T47D (cell line): ENCODE measurements around the gene MKNK2.
"Not testable (repeated sequence)": the region's sequence is repeated elsewhere in the genome, so short reads cannot be mapped to it uniquely, and the experiment has no call there.

ENCODE experiments used
- DNase-seq, 2 experiments: peaks; one replicate each; pipeline versions ENCODE4 v3.0.0 to v3.0.0-alpha.2; 2011 to 2012; ENCODE audit warnings: low read depth in 1 of 2, low spot score in 1 of 2
- JUND ChIP-seq: IDR thresholded peaks from 2 replicates; pipeline ENCODE4 v1.6.1; 2012; ENCODE audit warnings: low read depth
- in situ Hi-C: cut with HindIII; loops from 2 replicates; pipeline ENCODE4 v1.10.0; 2016; ENCODE audit warnings: low sequenced_read_pairs, low pct_unique_long_range_greater_than_20kb

The MKNK2 gene

GRCh38 chr19:1990230-1991017 is 60.6 kb downstream of the MKNK2 start:
- in situ Hi-C loops = no loop called here
- no peak for TF ChIP-seq JUND
- DNase-seq = no peak

- TF ChIP-seq JUND = no peak
- in situ Hi-C loops = no loop called here
These were observed 61.4 kb downstream of the MKNK2 start for GRCh38 chr19:1989513-1990229.

GRCh38 chr19:1988464-1988863 is 62.6 kb downstream of the MKNK2 start:
- DNase-seq, in situ Hi-C loops: not testable (repeated sequence)

More at GRCh38 chr19:1989513-1990229, 61.4 kb downstream of the MKNK2 start:
- no peak for DNase-seq
